Stimulated activated CD8-positive, alpha-beta memory T cell treated with anti-CD3 and anti-CD28 coated beads, Interleukin-7, amount 100 ng/mL, for 1 hour (primary cell): ENCODE results near the gene PDIA6.

ENCODE experiments used
- DNase-seq, 2 donors: peaks; one replicate each; pipeline ENCODE4 v3.0.0-alpha.2; 2020; ENCODE audit warnings: low read depth in 2 of 2

The PDIA6 gene

GRCh38 chr2:10812362-10813162, at the start of gene PDIA6:
Gene PDIA6 (minus strand): TSS chr2:10812785. CDS start chr2:10812696, 89 bp downstream.
- DNase-seq, result peak; percentile 86 to 89

GRCh38 chr2:10862330-10862729, 49.7 kb upstream of the PDIA6 start:
- DNase-seq, result no peak

- DNase-seq, result no peak
These were observed 49.2 kb upstream of the PDIA6 start for GRCh38 chr2:10861765-10862164.

GRCh38 chr2:10860814-10861325, 48.3 kb upstream of the PDIA6 start:
- no peak for DNase-seq

GRCh38 chr2:10860081-10860813, 47.7 kb upstream of the PDIA6 start:
- no peak for DNase-seq

- DNase-seq, result no peak
These were observed 46.7 kb upstream of the PDIA6 start for GRCh38 chr2:10859278-10859677.

GRCh38 chr2:10848541-10848940, 36.0 kb upstream of the PDIA6 start:
- no peak for DNase-seq

GRCh38 chr2:10847008-10847407, 34.4 kb upstream of the PDIA6 start:
- no peak for DNase-seq

GRCh38 chr2:10846110-10846861, 33.7 kb upstream of the PDIA6 start:
- no peak for DNase-seq

- DNase-seq, result no peak
These were observed 33.1 kb upstream of the PDIA6 start for GRCh38 chr2:10845640-10846039.

GRCh38 chr2:10844097-10844496, 31.5 kb upstream of the PDIA6 start:
- no peak for DNase-seq

GRCh38 chr2:10842506-10842905, 29.9 kb upstream of the PDIA6 start:
- no peak for DNase-seq

- no peak for DNase-seq
These were observed 29.1 kb upstream of the PDIA6 start for GRCh38 chr2:10841547-10842219.

- DNase-seq, result no peak
These were observed 27.2 kb upstream of the PDIA6 start for GRCh38 chr2:10839813-10840212.

GRCh38 chr2:10838734-10839133, 26.1 kb upstream of the PDIA6 start:
- no peak for DNase-seq

GRCh38 chr2:10837298-10838266, 25.0 kb upstream of the PDIA6 start:
- DNase-seq, result no peak

- DNase-seq, result peak; percentile 30 to 56
These were observed 22.7 kb upstream of the PDIA6 start for GRCh38 chr2:10835052-10835970.

GRCh38 chr2:10834068-10834655, 21.6 kb upstream of the PDIA6 start:
- DNase-seq, result no peak

- DNase-seq, result no peak
These were observed 20.4 kb upstream of the PDIA6 start for GRCh38 chr2:10833021-10833420.
